Measurements from ENCODE around the gene SLC25A1. TPM values are rescaled to one million over a fixed set of nuclear protein-coding genes. Genes with fewer than 3 reads are reported as not detected.
A peak's percentile ranks its signal among the peaks of the same experiment; 100 is the strongest.

The SLC25A1 gene
- polyA plus RNA-seq, 1 experiment: 36.9 TPM

GRCh38 chr22:19169947-19170318 lies 8.6 kb downstream of the SLC25A1 start:
- POLR2A ChIA-PET: no interaction called here
- no peak overlapping the region for H3K4me3 ChIP-seq (ENCODE audit: low read depth, low read length)
- CTCF ChIA-PET: no interaction called here

GRCh38 chr22:19169002-19169946 lies 9.3 kb downstream of the SLC25A1 start:
- Histone ChIP-seq H3K4me3 (ENCODE audit: low read depth, low read length) (peak overlapping the region; percentile 15; the same call in 1 of the 2 replicates), H3K27me3 (ENCODE audit: control insufficient read depth, insufficient read depth, low read length) (peaks cover 18% of the 10 kb centered on the region), H3K36me3 (ENCODE audit: control insufficient read depth, insufficient read depth, low read length) (no peaks in the 10 kb centered on the region)
- no peak for DNase-seq (ENCODE audit: low read depth)
- ChIA-PET CTCF (interaction anchor here (1.0 kb wide), 1 partner anchor 10 kb away, joined by 3 read pairs; the partner anchor contains the start of gene SLC25A1), POLR2A (no interaction called here)
- TF ChIP-seq, protein P1, sequence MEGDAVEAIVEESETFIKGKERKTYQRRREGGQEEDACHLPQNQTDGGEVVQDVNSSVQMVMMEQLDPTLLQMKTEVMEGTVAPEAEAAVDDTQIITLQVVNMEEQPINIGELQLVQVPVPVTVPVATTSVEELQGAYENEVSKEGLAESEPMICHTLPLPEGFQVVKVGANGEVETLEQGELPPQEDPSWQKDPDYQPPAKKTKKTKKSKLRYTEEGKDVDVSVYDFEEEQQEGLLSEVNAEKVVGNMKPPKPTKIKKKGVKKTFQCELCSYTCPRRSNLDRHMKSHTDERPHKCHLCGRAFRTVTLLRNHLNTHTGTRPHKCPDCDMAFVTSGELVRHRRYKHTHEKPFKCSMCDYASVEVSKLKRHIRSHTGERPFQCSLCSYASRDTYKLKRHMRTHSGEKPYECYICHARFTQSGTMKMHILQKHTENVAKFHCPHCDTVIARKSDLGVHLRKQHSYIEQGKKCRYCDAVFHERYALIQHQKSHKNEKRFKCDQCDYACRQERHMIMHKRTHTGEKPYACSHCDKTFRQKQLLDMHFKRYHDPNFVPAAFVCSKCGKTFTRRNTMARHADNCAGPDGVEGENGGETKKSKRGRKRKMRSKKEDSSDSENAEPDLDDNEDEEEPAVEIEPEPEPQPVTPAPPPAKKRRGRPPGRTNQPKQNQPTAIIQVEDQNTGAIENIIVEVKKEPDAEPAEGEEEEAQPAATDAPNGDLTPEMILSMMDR (IDR thresholded peaks at IDR 0.05; ENCODE audit: insufficient read depth, low read depth, low read length): no peak

More at GRCh38 chr22:19169947-19170318, 8.6 kb downstream of the SLC25A1 start:
- H3K36me3 ChIP-seq (ENCODE audit: control insufficient read depth, insufficient read depth, low read length): no peaks in the 10 kb centered on the region
- H3K27me3 ChIP-seq (ENCODE audit: control insufficient read depth, insufficient read depth, low read length): peaks cover 18% of the 10 kb centered on the region
- no peak for DNase-seq (ENCODE audit: low read depth)
- TF ChIP-seq, protein P1 (IDR thresholded peaks at IDR 0.05; ENCODE audit: insufficient read depth, low read depth, low read length): no peak

GRCh38 chr22:19168088-19168890 lies 10.2 kb downstream of the SLC25A1 start:
- TF ChIP-seq, protein P1 (IDR thresholded peaks at IDR 0.05; ENCODE audit: insufficient read depth, low read depth, low read length): peak; percentile 24; the same call in 1 of the 2 replicates
- CTCF ChIA-PET: interaction anchor here (1.0 kb wide), 1 partner anchor 11 kb away, joined by 3 read pairs; the partner anchor contains the start of gene SLC25A1

DNA sequence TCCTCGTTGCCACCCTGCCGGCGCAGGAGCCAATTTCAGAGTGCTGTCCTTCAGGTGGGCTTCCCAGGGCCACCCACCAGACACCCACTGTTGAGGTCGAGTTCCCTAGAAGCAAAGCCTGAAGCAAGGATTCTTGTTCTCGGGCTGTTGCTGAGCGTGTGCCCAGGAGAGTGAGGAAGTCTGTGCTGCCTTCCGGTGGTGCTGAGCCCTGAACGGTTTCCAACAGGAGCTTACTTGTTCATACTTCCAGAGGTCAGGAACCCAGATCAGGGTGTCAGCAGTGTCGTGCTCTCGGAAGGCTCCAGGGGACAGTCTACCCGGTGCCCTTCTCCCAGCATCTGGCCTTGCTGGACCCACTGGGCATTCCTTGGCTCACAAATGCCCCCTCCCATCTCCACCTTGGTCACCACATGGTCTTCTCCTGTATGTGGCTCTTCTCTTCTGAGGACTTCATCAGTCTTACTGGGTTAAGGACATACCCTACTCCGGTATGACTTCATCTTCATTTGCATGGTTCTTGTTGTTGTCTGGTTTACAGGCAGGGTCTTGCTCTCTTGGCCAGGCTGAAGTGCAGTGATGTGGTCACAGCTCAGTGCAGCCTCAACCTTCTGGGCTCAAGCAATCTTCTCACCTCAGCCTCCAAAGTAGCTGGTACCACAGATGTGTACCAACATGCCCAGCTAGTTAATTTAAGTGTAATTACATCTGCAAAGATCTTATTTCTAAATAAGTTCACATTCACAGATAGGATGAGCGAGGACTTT lies 11.2 kb downstream of the SLC25A1 start:
- no peak overlapping the region for H3K4me3 ChIP-seq (ENCODE audit: low read depth, low read length)
- H3K27me3 ChIP-seq (ENCODE audit: control insufficient read depth, insufficient read depth, low read length): peaks cover 18% of the 10 kb centered on the region
- no peaks in the 10 kb centered on the region for H3K36me3 ChIP-seq (ENCODE audit: control insufficient read depth, insufficient read depth, low read length)
- DNase-seq (ENCODE audit: low read depth): no peak
- POLR2A ChIA-PET: no interaction called here
- CTCF ChIA-PET: no interaction called here
- TF ChIP-seq, protein P1 (IDR thresholded peaks at IDR 0.05; ENCODE audit: insufficient read depth, low read depth, low read length): no peak

More at GRCh38 chr22:19168088-19168890, 10.2 kb downstream of the SLC25A1 start:
- Histone ChIP-seq H3K27me3 (ENCODE audit: control insufficient read depth, insufficient read depth, low read length) (peaks cover 18% of the 10 kb centered on the region), H3K4me3 (ENCODE audit: low read depth, low read length) (no peak overlapping the region), H3K36me3 (ENCODE audit: control insufficient read depth, insufficient read depth, low read length) (no peaks in the 10 kb centered on the region)
- no peak for DNase-seq (ENCODE audit: low read depth)
- POLR2A ChIA-PET: no interaction called here

Measured in BJ (cell line).